ENCODE data around the gene HCAR3.
"Not testable (repeated sequence)": the region's sequence is repeated elsewhere in the genome, so short reads cannot be mapped to it uniquely, and the experiment has no call there.

DNA sequence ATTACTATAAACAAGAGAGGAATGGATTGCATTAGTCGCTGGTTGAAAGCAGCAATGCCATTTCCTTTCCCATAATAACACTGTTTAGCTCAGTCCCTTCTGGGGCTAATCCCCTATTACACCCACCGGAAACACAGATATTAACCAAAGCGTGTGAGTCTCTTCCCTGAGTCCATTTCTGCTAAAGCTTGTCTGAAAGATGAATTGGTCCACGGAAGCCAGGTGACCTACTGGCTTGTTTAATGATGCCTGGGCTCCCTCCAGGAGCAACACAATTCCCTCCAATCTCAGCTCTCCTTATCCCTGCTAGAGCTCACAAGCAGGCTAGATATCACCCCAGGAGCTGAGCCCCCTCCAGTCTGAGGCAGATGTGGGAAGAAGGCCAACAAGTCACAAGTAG is 15.1 kb downstream of the HCAR3 start:
- not testable (repeated sequence) for TF ChIP-seq POLR2A, POU2F2 (IDR thresholded peaks at IDR 0.05; ENCODE audit: low read depth, low read length)

All from GM12891 (cell line).